C4-2B (cell line): ENCODE results near the gene NLGN2.

Experiments used
- H3K27ac ChIP-seq: fragments of 450-650 bp; 2 replicates; pipeline ENCODE4 v1.5.1; 2017
- ZFX ChIP-seq: fragments of 450-650 bp; IDR thresholded peaks from 2 replicates; pipeline ENCODE4 v1.6.1; 2017
- TF ChIP-seq, protein P1 (sequence below): fragments of 450-650 bp; conservative IDR thresholded peaks from 2 replicates; pipeline ENCODE4 v1.5.1; 2017; ENCODE audit warnings: mild to moderate bottlenecking

NLGN2 gene

DNA sequence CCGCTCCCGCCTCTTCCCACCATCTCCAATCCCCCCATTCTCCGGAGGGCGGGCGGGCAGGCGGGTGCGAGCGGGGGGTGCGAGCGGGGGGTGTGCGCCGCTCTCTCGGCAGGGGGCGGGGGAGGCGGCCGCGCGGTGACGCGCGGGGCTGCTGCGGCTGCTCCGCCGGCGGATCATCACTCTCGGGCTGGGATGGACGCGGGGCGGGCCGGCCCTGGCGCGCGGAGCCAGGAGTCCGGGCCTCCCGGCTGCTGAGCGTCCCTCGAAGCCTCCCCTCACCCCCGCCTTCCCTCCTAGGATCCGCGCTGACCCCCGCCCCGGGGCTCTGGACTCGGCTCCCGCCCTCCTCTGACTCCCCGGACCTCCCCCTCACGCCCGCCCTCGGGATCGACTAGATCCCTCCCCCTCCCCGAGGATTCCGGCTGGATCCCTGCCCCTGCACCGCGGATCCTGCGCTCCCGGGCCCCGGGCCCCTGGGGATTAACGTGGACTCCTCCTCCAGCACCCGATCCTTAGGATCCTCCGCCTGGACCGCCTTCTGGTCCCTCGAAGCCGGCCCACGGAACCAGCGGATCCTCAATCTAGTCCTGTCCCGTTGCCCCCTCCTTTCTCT is 2.8 kb upstream of the NLGN2 start:
- TF ChIP-seq ZFX, result no peak
- TF ChIP-seq, protein P1, sequence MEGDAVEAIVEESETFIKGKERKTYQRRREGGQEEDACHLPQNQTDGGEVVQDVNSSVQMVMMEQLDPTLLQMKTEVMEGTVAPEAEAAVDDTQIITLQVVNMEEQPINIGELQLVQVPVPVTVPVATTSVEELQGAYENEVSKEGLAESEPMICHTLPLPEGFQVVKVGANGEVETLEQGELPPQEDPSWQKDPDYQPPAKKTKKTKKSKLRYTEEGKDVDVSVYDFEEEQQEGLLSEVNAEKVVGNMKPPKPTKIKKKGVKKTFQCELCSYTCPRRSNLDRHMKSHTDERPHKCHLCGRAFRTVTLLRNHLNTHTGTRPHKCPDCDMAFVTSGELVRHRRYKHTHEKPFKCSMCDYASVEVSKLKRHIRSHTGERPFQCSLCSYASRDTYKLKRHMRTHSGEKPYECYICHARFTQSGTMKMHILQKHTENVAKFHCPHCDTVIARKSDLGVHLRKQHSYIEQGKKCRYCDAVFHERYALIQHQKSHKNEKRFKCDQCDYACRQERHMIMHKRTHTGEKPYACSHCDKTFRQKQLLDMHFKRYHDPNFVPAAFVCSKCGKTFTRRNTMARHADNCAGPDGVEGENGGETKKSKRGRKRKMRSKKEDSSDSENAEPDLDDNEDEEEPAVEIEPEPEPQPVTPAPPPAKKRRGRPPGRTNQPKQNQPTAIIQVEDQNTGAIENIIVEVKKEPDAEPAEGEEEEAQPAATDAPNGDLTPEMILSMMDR, result no peak
- H3K27ac ChIP-seq, result peak overlapping the region; percentile 86

DNA sequence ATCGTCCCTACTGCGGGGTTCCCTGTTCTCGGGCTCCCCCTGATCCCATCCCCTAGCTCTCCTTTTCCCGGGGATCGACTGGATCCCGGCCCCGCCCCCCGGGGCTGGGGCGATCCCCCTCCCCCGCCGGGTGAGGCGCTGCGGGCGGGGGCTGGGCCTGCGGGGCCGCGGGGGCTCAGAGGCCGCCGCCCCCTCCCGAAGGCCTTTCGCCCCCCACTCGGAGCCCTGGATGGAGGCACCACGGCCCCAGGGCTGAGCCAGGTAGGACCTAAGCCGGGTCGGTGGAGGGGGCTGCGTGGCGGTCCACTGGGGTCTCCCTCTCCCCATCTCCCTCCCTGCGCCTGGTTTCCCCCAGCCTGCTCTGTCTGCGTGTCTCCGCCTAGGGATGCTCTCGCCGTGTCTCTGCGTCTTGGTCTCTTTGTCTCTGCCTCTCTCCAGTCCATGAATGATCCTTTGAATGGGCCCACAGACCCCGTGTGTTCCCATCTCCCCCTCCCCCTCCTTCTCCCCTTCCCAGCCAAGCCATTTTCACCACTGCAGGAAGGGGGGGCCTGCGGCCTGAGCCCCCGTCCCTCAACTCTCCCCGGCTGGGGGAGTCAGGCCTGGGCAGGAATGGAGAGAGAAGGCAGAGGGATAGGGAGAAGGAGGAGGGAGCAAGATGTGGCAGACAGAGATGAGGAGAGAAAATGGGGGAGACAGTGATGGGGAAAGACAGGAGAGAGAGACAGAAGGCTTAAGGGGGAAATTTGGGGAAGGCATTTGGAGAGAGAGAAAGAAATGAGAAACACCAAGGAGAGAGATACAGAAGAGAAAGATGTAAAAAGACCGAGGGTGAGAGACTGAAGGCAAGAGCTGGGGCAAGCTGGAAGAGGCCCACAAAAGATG is 2.1 kb upstream of the NLGN2 start:
- H3K27ac ChIP-seq, result peak overlapping the region; percentile 86

DNA sequence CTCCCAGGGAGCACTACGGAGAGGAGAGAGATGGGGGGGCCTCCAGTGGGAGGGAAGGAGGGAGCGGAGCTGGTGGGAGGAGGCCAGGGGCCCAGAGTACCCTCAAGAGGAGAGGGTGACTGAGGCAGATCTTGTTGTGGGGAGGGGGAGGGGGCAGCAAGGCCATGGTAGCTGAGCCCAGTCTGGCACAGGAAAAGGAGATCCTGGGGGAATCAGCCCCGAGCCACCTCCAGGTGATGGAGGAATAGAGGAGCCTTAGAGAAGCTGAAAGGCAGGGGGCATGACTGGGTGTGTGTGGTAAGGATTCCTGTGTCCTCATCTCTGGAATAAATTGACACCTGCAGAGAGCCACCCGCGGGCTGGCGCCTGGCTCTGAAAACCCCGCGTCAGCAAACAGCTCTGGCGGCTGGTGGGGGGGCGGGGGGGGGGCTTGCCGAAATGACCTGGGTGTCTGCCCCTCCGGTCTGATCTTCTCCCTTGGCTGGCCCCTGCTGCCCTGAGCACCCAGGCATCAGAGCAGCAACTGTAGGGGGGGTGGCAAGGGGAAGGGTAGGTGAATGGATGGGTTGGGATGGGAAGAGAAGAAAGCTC is 1.3 kb upstream of the NLGN2 start:
- no peak for TF ChIP-seq ZFX
- TF ChIP-seq, protein P1, result no peak
- no peak overlapping the region for H3K27ac ChIP-seq

More for the DNA sequence above, 2.1 kb upstream of the NLGN2 start:
- TF ChIP-seq, protein P1, result no peak
- no peak for TF ChIP-seq ZFX

DNA sequence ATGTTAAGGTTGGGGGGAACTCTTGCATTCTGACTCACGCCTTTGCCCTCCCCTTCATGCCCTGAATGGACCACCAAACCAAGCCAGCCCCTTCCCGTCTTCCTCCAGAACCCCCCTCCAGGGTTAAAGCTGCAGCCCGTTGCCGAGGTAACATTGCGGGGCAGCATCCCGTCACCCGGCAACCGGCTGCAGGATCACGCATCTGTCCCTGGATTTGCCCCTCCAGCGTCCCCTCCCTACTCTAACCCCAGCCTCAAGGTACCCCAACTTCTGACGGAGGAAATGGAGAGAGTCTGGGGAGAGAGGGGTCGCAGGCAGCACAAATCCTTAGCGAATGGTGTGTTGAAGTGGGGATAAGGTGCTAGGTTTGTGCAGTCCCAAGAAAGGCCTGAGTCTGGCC is 563 bp upstream of the NLGN2 start:
- no peak overlapping the region for H3K27ac ChIP-seq
- no peak for TF ChIP-seq ZFX
- TF ChIP-seq, protein P1, result no peak

DNA sequence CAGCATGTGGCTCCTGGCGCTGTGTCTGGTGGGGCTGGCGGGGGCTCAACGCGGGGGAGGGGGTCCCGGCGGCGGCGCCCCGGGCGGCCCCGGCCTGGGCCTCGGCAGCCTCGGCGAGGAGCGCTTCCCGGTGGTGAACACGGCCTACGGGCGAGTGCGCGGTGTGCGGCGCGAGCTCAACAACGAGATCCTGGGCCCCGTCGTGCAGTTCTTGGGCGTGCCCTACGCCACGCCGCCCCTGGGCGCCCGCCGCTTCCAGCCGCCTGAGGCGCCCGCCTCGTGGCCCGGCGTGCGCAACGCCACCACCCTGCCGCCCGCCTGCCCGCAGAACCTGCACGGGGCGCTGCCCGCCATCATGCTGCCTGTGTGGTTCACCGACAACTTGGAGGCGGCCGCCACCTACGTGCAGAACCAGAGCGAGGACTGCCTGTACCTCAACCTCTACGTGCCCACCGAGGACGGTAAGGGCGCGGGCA is 645 bp downstream of the NLGN2 start:
- TF ChIP-seq, protein P1, result no peak
- TF ChIP-seq ZFX, result no peak
- no peak overlapping the region for H3K27ac ChIP-seq

DNA sequence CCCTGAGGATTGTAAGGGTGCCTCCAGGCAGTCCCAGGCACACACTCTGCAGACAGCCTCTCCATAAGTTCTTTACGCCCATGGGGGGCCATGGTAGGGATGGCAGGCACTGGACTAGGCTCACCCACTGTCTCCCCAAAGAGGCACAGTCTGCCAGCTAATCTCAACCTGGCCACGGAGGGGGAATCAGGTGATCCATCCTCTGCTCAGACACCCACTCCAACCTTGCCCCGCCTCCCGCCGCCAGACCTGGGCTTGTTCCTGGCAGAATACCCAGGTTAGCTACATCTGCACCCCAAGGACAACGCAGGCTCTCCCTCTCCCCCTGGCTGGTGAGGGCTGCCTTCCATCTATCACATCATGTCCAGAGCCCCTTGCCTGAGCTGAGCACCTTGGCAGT is 1.2 kb downstream of the NLGN2 start:
- no peak for TF ChIP-seq ZFX
- TF ChIP-seq, protein P1, result no peak
- H3K27ac ChIP-seq, result no peak overlapping the region

DNA sequence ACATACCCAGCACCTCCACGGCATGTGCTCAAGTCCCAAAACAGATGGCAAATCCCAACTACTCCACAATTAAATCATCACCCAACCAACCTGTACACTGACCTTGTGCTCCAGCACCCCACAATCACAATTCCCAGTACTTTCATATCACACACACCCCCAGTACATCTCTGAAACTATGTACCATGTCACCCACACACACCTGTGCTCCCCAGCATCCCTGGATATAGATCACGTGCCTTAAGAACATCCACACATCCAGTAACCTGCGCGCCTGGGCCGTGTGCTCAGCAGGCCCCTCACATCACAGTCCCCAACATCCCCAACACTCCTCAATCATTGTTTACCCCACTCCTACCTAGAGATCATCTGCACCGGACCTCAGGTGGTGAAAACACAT is 2.1 kb downstream of the NLGN2 start:
- no peak overlapping the region for H3K27ac ChIP-seq
- no peak for TF ChIP-seq ZFX
- TF ChIP-seq, protein P1, result no peak
